Neuronal stem cell (in vitro differentiated cells): ENCODE data around the gene PSME3IP1.
"Not testable (repeated sequence)": the region's sequence is repeated elsewhere in the genome, so short reads cannot be mapped to it uniquely, and the experiment has no call there.

Source experiments
- DNase-seq: peaks from one replicate; pipeline ENCODE4 v3.0.0-alpha.2; 2013; ENCODE audit warnings: low spot score
- H2AFZ ChIP-seq: one replicate; pipeline ENCODE4 v1.6.1; 2013; ENCODE audit warnings: mild to moderate bottlenecking, low read length, inconsistent platforms
- H2AK5ac ChIP-seq: 2 replicates; pipeline ENCODE4 v1.6.1; 2013; ENCODE audit warnings: low read depth, mild to moderate bottlenecking, inconsistent platforms, low read length, moderate library complexity, mixed read lengths
- H2BK120ac ChIP-seq: 2 replicates; pipeline ENCODE4 v1.6.1; 2013; ENCODE audit warnings: low read depth, mild to moderate bottlenecking, inconsistent platforms, low read length, moderate library complexity, mixed read lengths
- H2BK12ac ChIP-seq: one replicate; pipeline ENCODE4 v1.6.1; 2013; ENCODE audit warnings: low read length, inconsistent platforms
- H2BK15ac ChIP-seq: 2 replicates; pipeline ENCODE4 v1.6.1; 2013; ENCODE audit warnings: mild to moderate bottlenecking, low read length, inconsistent platforms, mixed read lengths
- H2BK5ac ChIP-seq: one replicate; pipeline ENCODE4 v1.6.1; 2013; ENCODE audit warnings: inconsistent platforms, mild to moderate bottlenecking, low read length, moderate library complexity
- H3K14ac ChIP-seq: one replicate; pipeline ENCODE4 v1.6.1; 2013; ENCODE audit warnings: low read length, inconsistent platforms
- H3K18ac ChIP-seq: 2 replicates; pipeline ENCODE4 v1.6.1; 2013; ENCODE audit warnings: low read length, inconsistent platforms
- H3K23ac ChIP-seq: 2 replicates; pipeline ENCODE4 v1.6.1; 2013; ENCODE audit warnings: low read depth, mild to moderate bottlenecking, mixed read lengths, low read length, inconsistent platforms; ENCODE audit not compliant: poor library complexity
- H3K27ac ChIP-seq: replicated peaks from 3 replicates; pipeline ENCODE4 v1.5.1; 2013; ENCODE audit warnings: low read length, inconsistent platforms
- H3K27me3 ChIP-seq, 3 experiments: 2 replicates each; pipeline ENCODE4 v1.6.1; 2013; ENCODE audit warnings: low read length in 3 of 3, mild to moderate bottlenecking in 2 of 3, inconsistent platforms in 1 of 3, low read depth in 1 of 3, mixed read lengths in 1 of 3, moderate library complexity in 1 of 3; ENCODE audit not compliant: control insufficient read depth in 3 of 3, insufficient read depth in 3 of 3
- H3K36me3 ChIP-seq, 2 donors: replicated peaks in 1 of 2; 2 replicates each; pipeline ENCODE4 v1.6.1; 2013; ENCODE audit warnings: low read length in 2 of 2; ENCODE audit not compliant: control insufficient read depth in 2 of 2, insufficient read depth in 2 of 2
- H3K4ac ChIP-seq: 2 replicates; pipeline ENCODE4 v1.6.1; 2013; ENCODE audit warnings: inconsistent platforms, mild to moderate bottlenecking, low read length, moderate library complexity
- H3K4me1 ChIP-seq, 2 donors: 1 replicate in 1 of 2; 2 replicates in 1 of 2; pipeline ENCODE4 v1.6.1; 2013; ENCODE audit warnings: low read length in 2 of 2, low read depth in 1 of 2; ENCODE audit not compliant: control insufficient read depth in 2 of 2, insufficient read depth in 1 of 2
- H3K4me2 ChIP-seq: one replicate; pipeline ENCODE4 v1.6.1; 2013; ENCODE audit warnings: mild to moderate bottlenecking, low read length, inconsistent platforms; ENCODE audit not compliant: insufficient read depth, poor library complexity, severe bottlenecking
- H3K4me3 ChIP-seq, 2 donors: 2 replicates each; pipeline ENCODE4 v1.5.1; 2013; ENCODE audit warnings: low read length in 2 of 2, mild to moderate bottlenecking in 2 of 2, inconsistent platforms in 1 of 2, moderate library complexity in 1 of 2
- H3K79me1 ChIP-seq: one replicate; pipeline ENCODE4 v1.6.1; 2013; ENCODE audit warnings: low read depth, mild to moderate bottlenecking, inconsistent platforms, low read length, moderate library complexity
- H3K9ac ChIP-seq: one replicate; pipeline ENCODE4 v1.6.1; 2013; ENCODE audit warnings: mild to moderate bottlenecking, low read depth, low read length, inconsistent platforms; ENCODE audit not compliant: poor library complexity
- H3K9me3 ChIP-seq, 2 donors: replicated peaks in 1 of 2; 2 replicates each; pipeline versions ENCODE3 to v1.6.1; 2013; ENCODE audit warnings: low read length in 2 of 2, mild to moderate bottlenecking in 2 of 2, inconsistent platforms in 1 of 2, low read depth in 1 of 2, mixed read lengths in 1 of 2, moderate library complexity in 1 of 2; ENCODE audit not compliant: control insufficient read depth in 2 of 2, insufficient read depth in 1 of 2
- H4K8ac ChIP-seq: one replicate; pipeline ENCODE4 v1.6.1; 2013; ENCODE audit warnings: low read depth, mild to moderate bottlenecking, inconsistent platforms, low read length, moderate library complexity
- H4K91ac ChIP-seq: one replicate; pipeline ENCODE4 v1.6.1; 2013; ENCODE audit warnings: low read length, low read depth, mild to moderate bottlenecking, inconsistent platforms; ENCODE audit not compliant: poor library complexity
- WGBS, 2 donors: extraction: QIAGEN DNeasy Blood & Tissue Kit; methylation state at CpG; one replicate each; pipeline ENCODE4 v1.1.7; 2013; ENCODE audit warnings: missing lambda C conversion rate in 2 of 2, mixed read lengths in 1 of 2; ENCODE audit not compliant: insufficient read length in 2 of 2, insufficient replicate concordance in 1 of 2; ENCODE audit errors: extremely low coverage in 2 of 2; 5-methylcytosine and 5-hydroxymethylcytosine counted together

Gene PSME3IP1

DNA sequence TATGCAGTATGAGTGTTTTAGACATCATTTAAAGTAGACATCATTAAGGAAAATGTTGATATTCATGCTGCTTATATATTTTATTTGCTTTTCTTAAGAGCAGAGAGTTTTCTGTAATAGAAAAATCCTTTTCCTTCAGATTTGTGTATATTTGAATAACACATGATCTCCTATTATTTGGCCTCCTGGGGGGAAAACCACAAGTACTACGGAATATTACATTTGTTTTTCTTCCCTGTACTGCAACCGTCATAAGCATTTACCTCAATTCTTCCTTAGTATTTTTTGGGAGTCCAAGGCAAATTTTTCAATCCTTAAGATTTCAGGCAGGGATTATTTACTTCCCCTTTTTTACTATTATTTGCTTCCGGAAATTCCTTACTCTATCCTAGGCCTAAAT is 6.3 kb upstream of the PSME3IP1 start:
- Histone ChIP-seq H3K9me3 (peaks cover 0 to 3% of the 10 kb centered on the region in 2 donors), H3K4me1 (peaks cover 0 to 3% of the 10 kb centered on the region in 2 donors)

DNA sequence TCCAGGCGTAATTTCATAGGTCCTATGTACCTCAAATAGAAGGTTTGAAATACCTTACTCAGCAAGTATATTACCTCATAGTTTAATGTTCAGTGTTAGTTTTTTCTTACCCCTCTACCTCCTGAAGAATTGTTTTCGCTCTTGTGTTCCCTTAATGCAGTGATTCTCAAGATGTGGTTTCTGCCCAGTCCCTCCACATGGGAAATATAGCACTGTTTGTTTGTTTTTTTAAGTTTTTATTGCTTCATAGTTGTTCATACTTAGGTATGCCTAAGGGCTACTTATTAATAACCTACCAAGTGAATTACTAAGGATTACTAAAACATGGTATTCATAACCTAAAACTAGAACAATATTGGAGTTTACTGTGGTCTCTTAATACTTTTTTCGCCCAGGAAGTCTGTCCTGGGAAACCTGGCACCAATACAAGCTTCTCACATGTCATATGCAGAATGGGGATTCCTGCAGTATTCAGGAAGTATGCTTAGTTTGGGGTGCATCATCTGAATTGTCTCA is 5.3 kb upstream of the PSME3IP1 start:
- Histone ChIP-seq H3K27me3 (no peaks in the 10 kb centered on the region), H3K18ac (no peak overlapping the region), H3K4ac (no peak overlapping the region), H3K79me1 (peaks cover 8% of the 10 kb centered on the region), H4K8ac (no peak overlapping the region), H3K27ac (no peak overlapping the region), H3K9me3 (peaks cover 0 to 3% of the 10 kb centered on the region in 2 donors), H2AK5ac (no peak overlapping the region), H3K14ac (no peak overlapping the region), H2BK120ac (no peak overlapping the region), H2BK12ac (no peak overlapping the region), H3K4me2 (no peak overlapping the region), H2BK5ac (no peak overlapping the region), H3K4me1 (peaks cover 0 to 3% of the 10 kb centered on the region in 2 donors), H2BK15ac (no peak overlapping the region), H3K23ac (no peak overlapping the region), H3K4me3 (no peak overlapping the region), H3K9ac (no peak overlapping the region), H4K91ac (no peak overlapping the region), H2AFZ (no peak overlapping the region), H3K36me3 (peaks cover 0 to 36% of the 10 kb centered on the region in 2 donors)
- no peak for DNase-seq
- no CpG with 5 or more reads among the region's 3 CpGs for WGBS, 2 donors

More for the DNA sequence above, 6.3 kb upstream of the PSME3IP1 start:
- no peak overlapping the region for H3K18ac ChIP-seq
- H3K36me3 ChIP-seq, result peaks cover 0 to 43% of the 10 kb centered on the region in 2 donors
- H3K4ac ChIP-seq, result no peak overlapping the region
- no peak overlapping the region for H3K4me3 ChIP-seq
- no peak overlapping the region for H3K4me2 ChIP-seq
- no peak overlapping the region for H3K27ac ChIP-seq
- no peaks in the 10 kb centered on the region for H3K27me3 ChIP-seq
- H2AK5ac ChIP-seq, result no peak overlapping the region
- no peak overlapping the region for H2BK15ac ChIP-seq
- no peak overlapping the region for H2AFZ ChIP-seq
- H3K9ac ChIP-seq, result no peak overlapping the region
- no peak overlapping the region for H3K14ac ChIP-seq
- H4K8ac ChIP-seq, result no peak overlapping the region
- H4K91ac ChIP-seq, result no peak overlapping the region
- H3K23ac ChIP-seq, result no peak overlapping the region
- DNase-seq, result no peak
- no CpG with 5 or more reads among the region's 3 CpGs for WGBS, 2 donors
- no peak overlapping the region for H2BK12ac ChIP-seq
- H2BK5ac ChIP-seq, result no peak overlapping the region
- no peak overlapping the region for H2BK120ac ChIP-seq
- peaks cover 4% of the 10 kb centered on the region for H3K79me1 ChIP-seq

DNA sequence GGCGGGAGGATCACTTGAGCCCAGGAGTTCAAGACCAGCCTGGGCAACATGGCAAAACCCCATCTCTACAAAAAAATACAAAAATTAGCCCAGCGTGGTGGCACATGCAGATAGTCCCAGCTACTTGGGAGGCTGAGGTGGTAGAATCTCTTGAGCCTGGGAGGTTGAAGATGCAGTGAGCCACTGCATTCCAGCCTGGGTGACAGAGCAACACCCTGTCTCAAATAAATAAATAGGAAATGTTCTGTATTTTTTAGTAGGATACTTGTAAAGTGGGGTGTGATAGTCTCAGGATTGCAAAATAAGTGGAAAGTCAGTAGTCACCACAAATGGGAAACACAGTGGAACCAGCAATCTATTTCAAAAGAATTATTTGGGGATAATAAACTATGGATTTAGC is 4.3 kb upstream of the PSME3IP1 start:
- H3K27me3 ChIP-seq, result no peaks in the 10 kb centered on the region
- H3K23ac ChIP-seq, result no peak overlapping the region
- H2AK5ac ChIP-seq, result no peak overlapping the region
- H2BK120ac ChIP-seq, result no peak overlapping the region
- H3K4me3 ChIP-seq, result no peak overlapping the region
- H3K4ac ChIP-seq, result no peak overlapping the region
- peaks cover under 1 to 4% of the 10 kb centered on the region in 2 donors for H3K4me1 ChIP-seq
- H3K9ac ChIP-seq, result no peak overlapping the region
- H2BK15ac ChIP-seq, result no peak overlapping the region
- WGBS, 2 donors, result no CpG with 5 or more reads among the region's 2 CpGs
- H2AFZ ChIP-seq, result no peak overlapping the region
- no peak overlapping the region for H2BK5ac ChIP-seq
- no peak overlapping the region for H4K91ac ChIP-seq
- peaks cover 0 to 28% of the 10 kb centered on the region in 2 donors for H3K36me3 ChIP-seq
- no peak overlapping the region for H2BK12ac ChIP-seq
- H4K8ac ChIP-seq, result no peak overlapping the region
- H3K79me1 ChIP-seq, result peaks cover 10% of the 10 kb centered on the region
- no peak overlapping the region for H3K18ac ChIP-seq
- H3K4me2 ChIP-seq, result no peak overlapping the region
- no peak for DNase-seq
- no peak overlapping the region for H3K27ac ChIP-seq
- H3K14ac ChIP-seq, result no peak overlapping the region
- H3K9me3 ChIP-seq, result peaks cover 0 to 3% of the 10 kb centered on the region in 2 donors

DNA sequence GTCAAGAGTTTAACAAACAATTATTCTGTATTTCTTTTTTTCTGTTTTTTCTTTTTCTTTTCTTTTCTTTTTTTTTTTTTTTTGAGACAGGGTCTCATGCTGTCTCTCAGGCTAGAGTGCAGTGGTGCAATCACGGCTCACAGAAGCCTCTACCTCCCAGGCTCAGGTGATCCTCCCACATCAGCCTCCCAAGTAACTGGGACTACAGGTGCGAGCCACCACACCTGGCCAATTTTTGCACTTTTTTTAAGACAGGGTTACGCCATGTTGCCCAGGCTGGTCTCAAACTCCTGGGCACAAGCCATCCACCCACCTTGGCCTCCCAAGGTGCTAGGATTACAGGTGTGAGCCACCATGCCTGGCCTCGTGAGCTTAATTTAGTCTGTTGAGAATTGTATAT is 3.7 kb upstream of the PSME3IP1 start:
- H3K4me2 ChIP-seq, H2BK12ac ChIP-seq, H2BK15ac ChIP-seq, H2BK120ac ChIP-seq, H3K27me3 ChIP-seq, H3K23ac ChIP-seq, H3K9me3 ChIP-seq, H3K9ac ChIP-seq, H3K4me1 ChIP-seq, H4K8ac ChIP-seq, H2AK5ac ChIP-seq, H2AFZ ChIP-seq, H3K27ac ChIP-seq, H3K4me3 ChIP-seq, DNase-seq, H4K91ac ChIP-seq, H3K4ac ChIP-seq, H3K18ac ChIP-seq, H3K14ac ChIP-seq, H2BK5ac ChIP-seq: not testable (repeated sequence)
- Histone ChIP-seq H3K79me1 (peaks cover 10% of the 10 kb centered on the region), H3K36me3 (peaks cover 0 to 23% of the 10 kb centered on the region in 2 donors)
- WGBS, 2 donors, result no CpG with 5 or more reads among the region's 4 CpGs
